HG03354 (cell line): ENCODE results near the gene CDKN1C.

Source experiments
- ATAC-seq: cut with Tn5 transposase; IDR thresholded peaks from one replicate; pipeline ENCODE4 v1.9.1; 2021; ENCODE audit warnings: mild to moderate bottlenecking; ENCODE audit not compliant: unreplicated experiment, poor library complexity, severe bottlenecking

Gene CDKN1C

GRCh38 chr11:2855162-2855561, 30.4 kb downstream of the CDKN1C start:
- ATAC-seq = no peak

- no peak for ATAC-seq
Measured at GRCh38 chr11:2853997-2854560, 31.5 kb downstream of the CDKN1C start.

GRCh38 chr11:2853401-2853800, 32.2 kb downstream of the CDKN1C start:
- ATAC-seq = no peak

- no peak for ATAC-seq
Measured at GRCh38 chr11:2849994-2850770, 35.4 kb downstream of the CDKN1C start.

GRCh38 chr11:2848497-2848896, 37.1 kb downstream of the CDKN1C start:
- no peak for ATAC-seq

- no peak for ATAC-seq
Measured at GRCh38 chr11:2847561-2847960, 38.0 kb downstream of the CDKN1C start.

GRCh38 chr11:2846470-2846869, 39.1 kb downstream of the CDKN1C start:
- ATAC-seq = no peak

- ATAC-seq = no peak
Measured at GRCh38 chr11:2846056-2846455, 39.5 kb downstream of the CDKN1C start.

- ATAC-seq = no peak
Measured at GRCh38 chr11:2844996-2845395, 40.6 kb downstream of the CDKN1C start.

GRCh38 chr11:2844116-2844842, 41.3 kb downstream of the CDKN1C start:
- no peak for ATAC-seq

- ATAC-seq = no peak
Measured at GRCh38 chr11:2843551-2843950, 42.0 kb downstream of the CDKN1C start.

GRCh38 chr11:2842876-2843275, 42.7 kb downstream of the CDKN1C start:
- no peak for ATAC-seq

- no peak for ATAC-seq
Measured at GRCh38 chr11:2841411-2842190, 44.0 kb downstream of the CDKN1C start.

- ATAC-seq = no peak
Measured at GRCh38 chr11:2839395-2839943, 46.1 kb downstream of the CDKN1C start.

- ATAC-seq = no peak
Measured at GRCh38 chr11:2838676-2839294, 46.8 kb downstream of the CDKN1C start.

GRCh38 chr11:2838091-2838490, 47.5 kb downstream of the CDKN1C start:
- ATAC-seq = no peak

- no peak for ATAC-seq
Measured at GRCh38 chr11:2837651-2838050, 47.9 kb downstream of the CDKN1C start.

GRCh38 chr11:2837096-2837601, 48.4 kb downstream of the CDKN1C start:
- no peak for ATAC-seq
